ENCODE data around the gene TOGARAM2.

The TOGARAM2 gene

GRCh38 chr2:29072251-29072650 lies 91.2 kb downstream of the TOGARAM2 start:
- TF ChIP-seq CTCF (IDR thresholded peaks at IDR 0.05; ENCODE audit: low read depth, low read length) (no peak), EZH2phosphoT487 (IDR thresholded peaks at IDR 0.05; ENCODE audit: low read depth) (no peak)

GRCh38 chr2:29072971-29073725 lies 92.0 kb downstream of the TOGARAM2 start:
- Histone ChIP-seq H3K79me2 (ENCODE audit: low read length) (no peaks in the 10 kb centered on the region), H3K9me3 (ENCODE audit: insufficient read depth, low read length) (no peaks in the 10 kb centered on the region), H3K4me3 (ENCODE audit: low read length) (no peak overlapping the region), H4K20me1 (ENCODE audit: insufficient read depth, low read length) (no peaks in the 10 kb centered on the region), H3K27me3 (ENCODE audit: low read depth, low read length) (0 out of 2 replicates have a peak, but pooled peaks cover 2% of the 10 kb centered on the region), H2AFZ (ENCODE audit: low read depth, low read length) (no peak overlapping the region), H3K4me2 (ENCODE audit: low read length) (no peak overlapping the region), H3K4me1 (ENCODE audit: low read length) (peaks cover 7% of the 10 kb centered on the region), H3K36me3 (replicated peaks; ENCODE audit: low read depth, low read length) (no peaks in the 10 kb centered on the region), H3K9ac (ENCODE audit: low read length) (no peak overlapping the region), H3K27ac (ENCODE audit: low read length) (no peak overlapping the region)
- no peak for TF ChIP-seq CTCF (IDR thresholded peaks at IDR 0.05; ENCODE audit: low read depth, low read length)
- TF ChIP-seq EZH2phosphoT487 (IDR thresholded peaks at IDR 0.05; ENCODE audit: low read depth) = no peak

More at GRCh38 chr2:29072251-29072650, 91.2 kb downstream of the TOGARAM2 start:
- H4K20me1 ChIP-seq (ENCODE audit: insufficient read depth, low read length) = no peaks in the 10 kb centered on the region
- no peak overlapping the region for H3K4me3 ChIP-seq (ENCODE audit: low read length)
- no peak overlapping the region for H3K27ac ChIP-seq (ENCODE audit: low read length)
- peaks cover 7% of the 10 kb centered on the region for H3K4me1 ChIP-seq (ENCODE audit: low read length)
- H3K79me2 ChIP-seq (ENCODE audit: low read length) = no peaks in the 10 kb centered on the region
- no peaks in the 10 kb centered on the region for H3K9me3 ChIP-seq (ENCODE audit: insufficient read depth, low read length)
- H3K27me3 ChIP-seq (ENCODE audit: low read depth, low read length) = 0 out of 2 replicates have a peak, but pooled peaks cover 2% of the 10 kb centered on the region
- no peak overlapping the region for H3K9ac ChIP-seq (ENCODE audit: low read length)
- no peaks in the 10 kb centered on the region for H3K36me3 ChIP-seq (replicated peaks; ENCODE audit: low read depth, low read length)
- no peak overlapping the region for H2AFZ ChIP-seq (ENCODE audit: low read depth, low read length)
- no peak overlapping the region for H3K4me2 ChIP-seq (ENCODE audit: low read length)

- Histone ChIP-seq H2AFZ (ENCODE audit: low read depth, low read length) (no peak overlapping the region), H3K27ac (ENCODE audit: low read length) (no peak overlapping the region), H3K9me3 (ENCODE audit: insufficient read depth, low read length) (no peaks in the 10 kb centered on the region), H3K4me1 (ENCODE audit: low read length) (peaks cover 7% of the 10 kb centered on the region), H4K20me1 (ENCODE audit: insufficient read depth, low read length) (no peaks in the 10 kb centered on the region), H3K27me3 (ENCODE audit: low read depth, low read length) (0 out of 2 replicates have a peak, but pooled peaks cover under 1% of the 10 kb centered on the region), H3K36me3 (replicated peaks; ENCODE audit: low read depth, low read length) (no peaks in the 10 kb centered on the region), H3K79me2 (ENCODE audit: low read length) (no peaks in the 10 kb centered on the region), H3K4me2 (ENCODE audit: low read length) (no peak overlapping the region), H3K9ac (ENCODE audit: low read length) (no peak overlapping the region), H3K4me3 (ENCODE audit: low read length) (no peak overlapping the region)
- no peak for TF ChIP-seq CTCF (IDR thresholded peaks at IDR 0.05; ENCODE audit: low read depth, low read length)
- no peak for TF ChIP-seq EZH2phosphoT487 (IDR thresholded peaks at IDR 0.05; ENCODE audit: low read depth)
These were observed 92.8 kb downstream of the TOGARAM2 start for GRCh38 chr2:29073933-29074332.

GRCh38 chr2:29074411-29074810 lies 93.3 kb downstream of the TOGARAM2 start, which contains the start of gene PCARE:
PCARE (minus strand) TSS chr2:29074523; CDS start chr2:29074261, 262 bp downstream.
- Histone ChIP-seq H3K4me2 (ENCODE audit: low read length) (no peak within 1 kb of the TSS), H3K9me3 (ENCODE audit: insufficient read depth, low read length) (no peaks in the 10 kb centered on the region), H3K27me3 (ENCODE audit: low read depth, low read length) (no peaks in the 10 kb centered on the region), H3K36me3 (replicated peaks; ENCODE audit: low read depth, low read length) (no peaks in the 10 kb centered on the region), H2AFZ (ENCODE audit: low read depth, low read length) (no peak within 1 kb of the TSS), H3K27ac (ENCODE audit: low read length) (no peak within 1 kb of the TSS), H3K79me2 (ENCODE audit: low read length) (no peaks in the 10 kb centered on the region), H3K4me1 (ENCODE audit: low read length) (peaks cover 7% of the 10 kb centered on the region), H3K4me3 (ENCODE audit: low read length) (no peak within 1 kb of the TSS), H4K20me1 (ENCODE audit: insufficient read depth, low read length) (no peaks in the 10 kb centered on the region), H3K9ac (ENCODE audit: low read length) (no peak within 1 kb of the TSS)
- TF ChIP-seq EZH2phosphoT487 (IDR thresholded peaks at IDR 0.05; ENCODE audit: low read depth) (no peak), CTCF (IDR thresholded peaks at IDR 0.05; ENCODE audit: low read depth, low read length) (no peak)

Measured in OCI-LY3 (cell line).